IPS DF 6.9 (cell line): ENCODE results near the gene DOCK9.

Experiments used
- DNase-seq: peaks from one replicate; pipeline ENCODE4 v3.0.0-alpha.2; 2013; ENCODE audit warnings: low read depth, low spot score
- H3K27ac ChIP-seq: one replicate; pipeline ENCODE4 v1.5.1; 2013; ENCODE audit warnings: low read length, control low read depth
- H3K27me3 ChIP-seq: 2 replicates; pipeline ENCODE4 v1.6.1; 2013; ENCODE audit warnings: mild to moderate bottlenecking, low read length; ENCODE audit not compliant: control insufficient read depth, insufficient read depth
- H3K36me3 ChIP-seq: 2 replicates; pipeline ENCODE4 v1.6.1; 2013; ENCODE audit warnings: low read length; ENCODE audit not compliant: control insufficient read depth, insufficient read depth
- H3K4me1 ChIP-seq: 2 replicates; pipeline ENCODE4 v1.6.1; 2013; ENCODE audit warnings: low read length; ENCODE audit not compliant: control insufficient read depth, insufficient read depth
- H3K4me3 ChIP-seq: 2 replicates; pipeline ENCODE4 v1.5.1; 2013; ENCODE audit warnings: mild to moderate bottlenecking, low read length
- H3K9me3 ChIP-seq: 2 replicates; pipeline ENCODE4 v1.6.1; 2013; ENCODE audit warnings: low read length, inconsistent platforms; ENCODE audit not compliant: control insufficient read depth, insufficient read depth
- WGBS: extraction: QIAGEN DNeasy Blood & Tissue Kit; methylation state at CpG from one replicate; pipeline ENCODE4 v1.1.7; 2013; ENCODE audit warnings: mixed read lengths, missing lambda C conversion rate; ENCODE audit not compliant: insufficient read length, insufficient coverage; 5-methylcytosine and 5-hydroxymethylcytosine counted together

Gene DOCK9

DNA sequence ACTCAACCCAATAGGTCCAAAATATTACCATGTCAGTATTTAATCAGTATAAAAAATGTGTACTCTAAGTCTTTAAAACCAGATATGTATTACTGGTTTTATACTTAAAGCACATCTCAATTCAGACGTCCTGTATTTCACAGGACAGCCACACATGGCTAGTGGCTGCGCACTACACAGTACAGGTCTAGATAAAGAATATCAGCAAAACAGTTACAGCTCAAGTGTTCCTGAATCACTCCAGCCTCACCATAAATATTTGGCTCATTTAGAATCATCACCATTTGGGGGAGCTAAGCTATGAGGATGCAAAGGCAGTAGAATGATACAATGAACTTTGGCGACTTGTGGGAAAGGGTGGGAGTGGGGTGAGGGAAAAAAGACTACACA is 89.0 kb downstream of the DOCK9 start:
- no peak for DNase-seq
- no peaks in the 10 kb centered on the region for H3K36me3 ChIP-seq
- H3K27me3 ChIP-seq = no peaks in the 10 kb centered on the region
- H3K27ac ChIP-seq = no peak overlapping the region
- no CpG with 5 or more reads among the region's 3 CpGs for WGBS
- no peak overlapping the region for H3K4me3 ChIP-seq
- peaks cover 4% of the 10 kb centered on the region; the same call in 1 of the 2 replicates for H3K4me1 ChIP-seq
- no peaks in the 10 kb centered on the region for H3K9me3 ChIP-seq

DNA sequence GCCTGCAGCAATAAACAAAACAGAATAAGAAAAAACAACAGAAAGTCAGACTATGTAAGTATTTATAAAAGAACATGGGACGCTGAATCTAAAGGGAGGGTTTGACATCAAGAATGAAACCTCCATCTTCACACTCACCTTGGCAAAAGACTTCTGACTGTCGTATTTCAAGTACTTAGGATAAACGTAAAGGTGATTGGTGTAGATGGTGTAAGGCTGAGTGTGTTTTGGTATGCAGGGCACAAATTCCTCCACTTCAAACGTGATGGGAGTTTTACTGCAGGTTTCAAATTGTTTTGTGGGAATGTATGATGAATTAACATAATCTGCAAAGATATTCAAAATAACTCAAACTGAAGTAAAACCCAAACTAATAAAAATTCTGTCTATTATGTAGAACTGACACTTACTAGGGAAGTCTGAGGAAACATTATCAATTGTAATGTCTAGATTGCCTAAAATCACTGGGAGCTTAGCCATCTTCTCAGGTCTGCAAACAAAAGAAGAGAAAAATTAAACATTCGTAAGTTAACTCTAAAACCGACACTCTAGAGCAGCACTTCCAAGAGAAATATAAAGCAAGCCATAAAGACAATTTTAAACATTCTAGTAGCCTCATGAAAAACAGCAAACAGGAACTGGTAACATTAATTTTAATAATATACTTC is 89.5 kb downstream of the DOCK9 start:
- no peaks in the 10 kb centered on the region for H3K27me3 ChIP-seq
- H3K4me1 ChIP-seq = peaks cover 4% of the 10 kb centered on the region; the same call in 1 of the 2 replicates
- H3K27ac ChIP-seq = no peak overlapping the region
- no peak for DNase-seq
- H3K9me3 ChIP-seq = no peaks in the 10 kb centered on the region
- WGBS = no CpG with 5 or more reads among the region's 6 CpGs
- H3K36me3 ChIP-seq = no peaks in the 10 kb centered on the region
- no peak overlapping the region for H3K4me3 ChIP-seq

DNA sequence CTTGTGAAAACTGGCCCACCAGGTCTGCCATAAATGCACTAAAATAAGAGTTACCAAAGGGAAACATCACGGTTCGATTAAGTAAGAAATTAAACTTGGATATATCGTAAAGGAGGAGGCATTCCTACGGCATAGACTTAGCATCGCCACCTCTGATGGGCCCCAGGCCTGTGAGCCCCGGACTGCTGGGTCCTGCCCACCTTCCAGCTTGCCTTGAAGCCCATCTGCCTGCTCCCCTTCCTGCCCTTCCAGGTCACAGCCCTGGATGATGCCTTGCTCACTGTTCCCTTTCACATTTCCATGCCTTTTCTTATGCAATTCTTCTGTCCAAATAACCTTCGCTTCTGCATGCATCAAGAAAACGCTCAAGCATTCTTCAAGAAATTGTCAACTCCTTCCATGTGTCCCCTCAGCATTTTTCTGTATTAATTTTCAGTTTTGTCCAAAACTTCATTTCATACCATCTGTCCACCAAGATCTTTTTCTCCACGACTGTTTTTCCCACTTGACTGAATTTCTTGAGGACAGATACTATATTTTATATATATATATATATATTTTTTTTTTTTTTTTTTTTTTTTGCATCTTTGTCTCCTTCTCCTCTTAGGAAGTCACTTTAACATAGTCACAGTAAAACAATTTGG is 91.2 kb downstream of the DOCK9 start:
- H3K4me1 ChIP-seq = no peaks in the 10 kb centered on the region; the same call in 1 of the 2 replicates
- no CpG with 5 or more reads among the region's 9 CpGs for WGBS

DNA sequence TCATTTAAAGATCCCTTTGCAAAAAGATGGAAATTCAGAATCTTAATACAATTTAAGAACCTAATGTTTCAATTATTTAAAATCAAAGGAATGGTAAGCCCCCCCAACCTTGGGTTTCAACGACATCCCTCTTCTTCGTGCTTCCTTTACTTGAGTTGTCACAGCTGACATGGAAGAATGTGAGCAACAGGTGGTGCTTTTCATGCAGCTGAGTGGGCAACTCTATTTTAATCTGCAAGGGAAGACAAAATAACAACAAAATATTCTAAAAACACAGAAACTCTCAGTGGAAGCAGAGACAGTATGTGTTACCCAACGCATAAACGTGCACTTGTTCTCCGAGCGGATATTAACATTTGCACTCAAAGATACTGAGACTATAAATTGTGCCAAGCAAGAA is 92.3 kb downstream of the DOCK9 start:
- no peak for DNase-seq
- Histone ChIP-seq H3K9me3 (no peaks in the 10 kb centered on the region), H3K27me3 (no peaks in the 10 kb centered on the region), H3K27ac (no peak overlapping the region), H3K4me3 (no peak overlapping the region), H3K36me3 (no peaks in the 10 kb centered on the region), H3K4me1 (no peaks in the 10 kb centered on the region)
- WGBS = no CpG with 5 or more reads among the region's 6 CpGs

More for the DNA sequence above, 91.2 kb downstream of the DOCK9 start:
- no peak overlapping the region for H3K27ac ChIP-seq
- no peaks in the 10 kb centered on the region for H3K27me3 ChIP-seq
- DNase-seq = no peak
- no peaks in the 10 kb centered on the region for H3K36me3 ChIP-seq
- no peak overlapping the region for H3K4me3 ChIP-seq
- no peaks in the 10 kb centered on the region for H3K9me3 ChIP-seq

DNA sequence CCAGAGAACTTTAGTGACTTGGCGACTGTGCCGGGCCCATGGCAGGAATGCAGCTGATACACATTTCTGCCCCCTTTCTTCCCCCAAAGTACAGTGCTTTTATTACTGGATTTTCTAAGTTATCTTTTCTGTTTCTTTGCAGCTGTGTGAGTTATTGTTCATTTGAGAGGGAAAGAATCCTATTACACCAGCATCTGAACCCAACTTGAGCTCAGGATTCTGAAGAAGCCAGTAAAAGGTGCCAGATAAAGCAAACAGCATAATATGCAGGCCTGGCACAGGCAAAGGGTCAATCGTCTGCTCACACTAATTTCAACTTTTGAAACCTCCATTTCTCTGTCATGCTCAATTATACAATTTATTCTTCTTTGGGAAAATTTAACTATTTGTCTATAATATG is 93.9 kb downstream of the DOCK9 start:
- no peaks in the 10 kb centered on the region for H3K9me3 ChIP-seq
- WGBS = no CpG with 5 or more reads among the region's 3 CpGs
- H3K4me3 ChIP-seq = no peak overlapping the region
- H3K27ac ChIP-seq = no peak overlapping the region
- H3K27me3 ChIP-seq = no peaks in the 10 kb centered on the region
- H3K4me1 ChIP-seq = no peaks in the 10 kb centered on the region
- DNase-seq = no peak
- no peaks in the 10 kb centered on the region for H3K36me3 ChIP-seq

DNA sequence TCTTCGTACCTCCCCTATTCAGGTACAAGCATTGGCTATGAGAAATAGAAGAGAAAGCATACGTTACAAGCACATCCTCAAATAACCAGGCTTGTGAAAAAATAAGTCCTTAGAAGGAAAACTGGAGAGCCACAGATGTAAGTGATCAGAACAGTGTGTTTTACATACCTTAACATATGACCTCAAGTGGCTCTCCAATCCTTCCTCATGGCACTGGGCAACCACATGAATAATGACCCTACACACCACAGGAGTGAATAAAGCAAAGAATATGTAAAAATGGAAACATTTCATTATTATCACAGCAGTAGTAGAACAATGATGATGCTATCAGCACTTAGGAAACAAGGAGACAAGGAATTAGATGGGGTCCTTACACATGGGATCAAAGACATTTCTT is 96.5 kb downstream of the DOCK9 start:
- H3K9me3 ChIP-seq = no peaks in the 10 kb centered on the region
- no peak overlapping the region for H3K27ac ChIP-seq
- WGBS = no CpG with 5 or more reads among the region's 2 CpGs
- no peaks in the 10 kb centered on the region for H3K36me3 ChIP-seq
- H3K4me1 ChIP-seq = no peaks in the 10 kb centered on the region
- no peak for DNase-seq
- H3K27me3 ChIP-seq = no peaks in the 10 kb centered on the region
- H3K4me3 ChIP-seq = no peak overlapping the region

DNA sequence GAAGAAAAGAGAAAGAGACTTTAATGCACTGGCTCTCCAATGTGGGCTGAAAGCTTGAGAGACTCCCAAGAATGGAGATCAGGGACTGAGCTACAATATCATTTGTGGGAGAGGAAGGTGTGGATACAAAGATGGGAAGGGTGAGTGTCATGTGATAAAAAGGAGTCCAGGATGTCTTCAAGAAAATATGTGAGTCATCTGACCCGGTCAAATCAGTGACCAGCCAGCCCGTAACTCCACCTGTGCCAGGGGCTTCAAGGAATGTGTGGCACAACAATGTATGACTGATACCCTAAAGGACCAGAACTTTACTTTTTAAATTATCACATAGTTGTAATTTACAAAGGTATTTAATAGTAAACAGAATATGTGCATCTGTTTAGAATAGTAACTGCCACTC is 97.2 kb downstream of the DOCK9 start:
- H3K4me1 ChIP-seq = peaks cover 3% of the 10 kb centered on the region; the same call in 1 of the 2 replicates
- H3K9me3 ChIP-seq = no peaks in the 10 kb centered on the region
- no peaks in the 10 kb centered on the region for H3K36me3 ChIP-seq
- DNase-seq = no peak
- no peak overlapping the region for H3K27ac ChIP-seq
- no peaks in the 10 kb centered on the region for H3K27me3 ChIP-seq
- H3K4me3 ChIP-seq = no peak overlapping the region
- WGBS = no CpG with 5 or more reads among the region's 2 CpGs

DNA sequence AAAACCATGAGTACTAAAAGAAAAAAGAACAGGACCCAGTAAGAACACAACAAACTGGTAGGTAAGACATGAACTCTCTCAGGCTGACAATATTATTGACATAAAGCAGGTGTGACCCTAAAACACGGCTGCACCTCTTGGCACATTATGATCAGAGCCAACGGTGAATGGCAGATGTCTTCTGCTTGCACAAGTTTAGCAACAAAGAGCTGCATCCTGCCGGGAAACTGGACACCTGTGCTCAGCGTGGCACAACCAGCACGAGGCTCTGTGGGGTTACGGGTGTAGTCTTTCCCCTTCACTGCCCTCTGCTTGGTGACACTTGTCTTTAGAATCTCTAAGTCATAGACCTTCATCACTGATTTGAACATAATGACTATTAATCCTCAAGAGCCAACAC is 97.9 kb downstream of the DOCK9 start:
- Histone ChIP-seq H3K27me3 (no peaks in the 10 kb centered on the region), H3K36me3 (no peaks in the 10 kb centered on the region), H3K4me3 (no peak overlapping the region), H3K27ac (no peak overlapping the region), H3K9me3 (no peaks in the 10 kb centered on the region), H3K4me1 (peaks cover 5% of the 10 kb centered on the region; the same call in 1 of the 2 replicates)
- no CpG with 5 or more reads among the region's 6 CpGs for WGBS
- DNase-seq = no peak

DNA sequence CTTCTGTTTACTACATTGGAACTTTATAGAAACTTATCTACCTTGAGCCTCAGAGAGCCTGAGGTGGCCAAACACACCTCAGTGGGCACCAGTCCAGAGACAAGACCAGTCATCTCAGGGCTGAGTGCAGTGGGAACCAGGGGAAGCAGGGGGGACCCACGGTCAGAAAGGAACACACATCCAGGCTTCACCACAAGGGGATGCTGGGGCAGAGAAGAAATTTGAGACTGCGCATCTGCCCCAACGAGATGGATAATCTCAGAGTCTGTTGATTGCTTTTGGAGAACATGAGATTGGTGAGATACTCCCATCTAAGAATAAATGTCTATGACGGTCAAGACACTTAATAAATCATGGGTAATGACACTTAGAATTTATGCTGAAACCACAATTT is 98.7 kb downstream of the DOCK9 start:
- no CpG with 5 or more reads among the region's 4 CpGs for WGBS
- no peak overlapping the region for H3K27ac ChIP-seq
- H3K36me3 ChIP-seq = no peaks in the 10 kb centered on the region
- no peaks in the 10 kb centered on the region for H3K27me3 ChIP-seq
- H3K9me3 ChIP-seq = no peaks in the 10 kb centered on the region
- peaks cover 5% of the 10 kb centered on the region; the same call in 1 of the 2 replicates for H3K4me1 ChIP-seq
- no peak overlapping the region for H3K4me3 ChIP-seq
- DNase-seq = no peak

DNA sequence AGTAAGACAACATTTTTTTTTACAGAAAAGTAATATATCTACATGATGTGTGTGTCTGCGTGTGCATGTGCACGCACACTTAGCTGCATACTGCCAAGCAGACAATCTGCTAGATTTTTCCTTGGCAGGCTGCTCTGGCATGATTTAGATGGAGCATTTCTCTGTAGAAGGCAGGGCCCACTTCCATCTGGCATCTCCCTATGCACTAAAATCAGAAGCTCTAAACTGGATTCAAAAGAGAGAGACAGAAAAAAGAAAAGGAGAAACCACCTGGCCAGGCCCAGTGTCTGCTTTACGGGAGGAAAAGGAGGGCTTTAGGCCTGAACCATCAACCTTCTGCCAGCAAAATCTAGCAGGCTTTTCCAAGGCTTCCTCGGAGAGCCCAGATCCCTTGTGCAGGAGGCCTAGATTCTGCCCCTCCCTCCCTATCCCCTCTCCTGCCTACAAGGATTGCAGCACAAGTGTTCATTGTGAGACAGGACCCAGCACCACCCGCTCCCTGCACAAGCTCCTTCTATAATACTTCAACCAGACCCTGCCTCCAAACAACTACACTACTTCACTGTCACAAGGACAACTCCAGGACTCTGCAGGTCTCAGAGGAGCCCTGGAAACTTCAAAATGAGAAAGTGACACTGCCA is 99.3 kb downstream of the DOCK9 start:
- H3K4me3 ChIP-seq = no peak overlapping the region
- no CpG with 5 or more reads among the region's 5 CpGs for WGBS
- no peak for DNase-seq

More for the DNA sequence above, 99.3 kb downstream of the DOCK9 start:
- Histone ChIP-seq H3K4me1 (peaks cover 5% of the 10 kb centered on the region; the same call in 1 of the 2 replicates), H3K27me3 (no peaks in the 10 kb centered on the region), H3K36me3 (no peaks in the 10 kb centered on the region), H3K9me3 (no peaks in the 10 kb centered on the region), H3K27ac (no peak overlapping the region)
